HEK293 (cell line): ENCODE measurements around the gene KRT82.
A peak's percentile ranks its signal among the peaks of the same experiment; 100 is the strongest.

ENCODE experiments used
- CTCF ChIA-PET: fragments of 350-600 bp; formaldehyde crosslinking; extraction: SDS; loops from one replicate; lab custom pipeline; 2021; ENCODE audit warnings: antibody characterized with exemption; lab: Yijun Ruan, JAX
- POLR2A ChIA-PET: fragments of 300-600 bp; formaldehyde crosslinking; extraction: SDS; loops from one replicate; lab custom pipeline; 2020; ENCODE audit warnings: antibody characterized with exemption, inconsistent platforms; lab: Yijun Ruan, JAX
- H3K27ac ChIP-seq: fragments of 200-500 bp; sonication (Bioruptor generic); 2 replicates; pipeline ENCODE4 v1.5.1; 2014; ENCODE audit warnings: low read depth, low read length, control low read depth, inconsistent platforms; ENCODE audit errors: extremely low read depth
- H3K36me3 ChIP-seq, 2 experiments: fragments of 200-500 bp in 1 of 2; sonication (Bioruptor generic) in 1 of 2; 1 replicate in 1 of 2; 2 replicates in 1 of 2; pipeline ENCODE4 v1.5.1; 2014 to 2017; ENCODE audit warnings: inconsistent platforms in 2 of 2, low read length in 2 of 2; ENCODE audit not compliant: control insufficient read depth in 2 of 2, insufficient read depth in 1 of 2
- H3K4me1 ChIP-seq: fragments of 200-500 bp; sonication (Bioruptor generic); 2 replicates; pipeline ENCODE4 v1.5.1; 2014; ENCODE audit warnings: mild to moderate bottlenecking, low read length, inconsistent platforms; ENCODE audit not compliant: control insufficient read depth, insufficient read depth
- H3K4me3 ChIP-seq: 2 replicates; pipeline ENCODE4 v1.5.1; 2011; ENCODE audit warnings: low read depth, mild to moderate bottlenecking, control low read depth, low read length, moderate library complexity
- H3K9me3 ChIP-seq: fragments of 200-500 bp; sonication (Bioruptor generic); 2 replicates; pipeline ENCODE4 v1.5.1; 2014; ENCODE audit warnings: low read depth, low read length, inconsistent platforms; ENCODE audit not compliant: control insufficient read depth, insufficient read depth
- EGR2 ChIP-seq: fragments of 450-650 bp; formaldehyde crosslinking; IDR thresholded peaks from 2 replicates; pipeline ENCODE4 v1.5.1; 2016; ENCODE audit warnings: low read depth, missing biosample characterization, missing genetic modification characterization
- FEZF1 ChIP-seq: fragments of 450-650 bp; formaldehyde crosslinking; IDR thresholded peaks from 2 replicates; pipeline ENCODE4 v1.5.1; 2016; ENCODE audit warnings: missing biosample characterization, missing genetic modification characterization
- GLIS2 ChIP-seq: fragments of 450-650 bp; formaldehyde crosslinking; IDR thresholded peaks from 2 replicates; pipeline ENCODE4 v1.5.1; 2016; ENCODE audit warnings: missing biosample characterization, missing genetic modification characterization
- HOXD13 ChIP-seq: sonication (generic); formaldehyde crosslinking; IDR thresholded peaks from 2 replicates; pipeline ENCODE4 v1.8.0; 2022; ENCODE audit warnings: missing genetic modification reagents, borderline replicate concordance
- KLF1 ChIP-seq: fragments of 450-650 bp; formaldehyde crosslinking; IDR thresholded peaks from 2 replicates; pipeline ENCODE4 v1.5.1; 2016; ENCODE audit warnings: missing biosample characterization, missing genetic modification characterization
- KLF8 ChIP-seq: fragments of 450-650 bp; formaldehyde crosslinking; IDR thresholded peaks from 2 replicates; pipeline ENCODE4 v1.5.1; 2016; ENCODE audit warnings: missing biosample characterization, missing genetic modification characterization
- KLF9 ChIP-seq: fragments of 450-650 bp; formaldehyde crosslinking; IDR thresholded peaks from 2 replicates; pipeline ENCODE4 v1.5.1; 2016; ENCODE audit warnings: missing biosample characterization, missing genetic modification characterization, low read depth
- SALL2 ChIP-seq: fragments of 450-650 bp; formaldehyde crosslinking; IDR thresholded peaks from 2 replicates; pipeline ENCODE4 v1.5.0; 2017; ENCODE audit warnings: missing biosample characterization, mild to moderate bottlenecking, missing genetic modification characterization, borderline replicate concordance
- SCRT2 ChIP-seq: fragments of 450-650 bp; formaldehyde crosslinking; IDR thresholded peaks from 2 replicates; pipeline ENCODE4 v1.5.1; 2016; ENCODE audit warnings: missing biosample characterization, missing genetic modification characterization
- ZBTB17 ChIP-seq: fragments of 450-650 bp; formaldehyde crosslinking; IDR thresholded peaks from 2 replicates; pipeline ENCODE4 v1.5.1; 2016; ENCODE audit warnings: missing biosample characterization, missing genetic modification characterization
- ZFHX2 ChIP-seq: fragments of 450-650 bp; formaldehyde crosslinking; conservative IDR thresholded peaks from 2 replicates; pipeline ENCODE4 v1.5.1; 2016; ENCODE audit warnings: missing biosample characterization, missing genetic modification characterization
- ZFP3 ChIP-seq: fragments of 450-650 bp; formaldehyde crosslinking; IDR thresholded peaks from 2 replicates; pipeline ENCODE4 v1.5.1; 2016; ENCODE audit warnings: low read depth, missing biosample characterization, missing genetic modification characterization
- ZFP69B ChIP-seq: fragments of 450-650 bp; formaldehyde crosslinking; IDR thresholded peaks from 2 replicates; pipeline ENCODE4 v1.5.1; 2016; ENCODE audit warnings: missing biosample characterization, missing genetic modification characterization
- ZNF112 ChIP-seq: fragments of 450-650 bp; formaldehyde crosslinking; IDR thresholded peaks from 2 replicates; pipeline ENCODE4 v1.5.0; 2017; ENCODE audit warnings: missing biosample characterization, missing genetic modification characterization
- ZNF146 ChIP-seq: fragments of 450-650 bp; formaldehyde crosslinking; IDR thresholded peaks from 2 replicates; pipeline ENCODE4 v1.5.1; 2016; ENCODE audit warnings: missing biosample characterization, missing genetic modification characterization
- ZNF221 ChIP-seq: fragments of 450-650 bp; formaldehyde crosslinking; IDR thresholded peaks from 2 replicates; pipeline ENCODE4 v1.5.1; 2017; ENCODE audit warnings: missing biosample characterization, missing genetic modification characterization, borderline replicate concordance
- ZNF530 ChIP-seq: fragments of 450-650 bp; formaldehyde crosslinking; IDR thresholded peaks from 2 replicates; pipeline ENCODE4 v1.5.1; 2016; ENCODE audit warnings: low read depth, missing biosample characterization, missing genetic modification characterization
- ZNF571 ChIP-seq: fragments of 450-650 bp; formaldehyde crosslinking; IDR thresholded peaks from 2 replicates; pipeline ENCODE4 v1.5.0; 2017; ENCODE audit warnings: missing biosample characterization, missing genetic modification characterization
- ZSCAN16 ChIP-seq: fragments of 450-650 bp; formaldehyde crosslinking; IDR thresholded peaks from 2 replicates; pipeline ENCODE4 v1.5.1; 2016; ENCODE audit warnings: missing biosample characterization, missing genetic modification characterization
- TF ChIP-seq, protein P1 (sequence below): fragments of 450-650 bp; formaldehyde crosslinking; conservative IDR thresholded peaks from 2 replicates; pipeline ENCODE4 v1.5.1; 2016; ENCODE audit warnings: low read depth, missing biosample characterization, missing genetic modification characterization
- TF ChIP-seq, protein P2 (sequence below): fragments of 450-650 bp; IDR thresholded peaks from 2 replicates; pipeline ENCODE4 v1.5.1; 2018; ENCODE audit warnings: missing biosample characterization, missing genetic modification characterization
- TF ChIP-seq, protein P3 (sequence below): IDR thresholded peaks from 2 replicates; pipeline ENCODE4 v1.6.1; 2011; ENCODE audit warnings: mild to moderate bottlenecking, low read depth, low read length, borderline replicate concordance
- TF ChIP-seq, protein P4 (sequence below): fragments of 450-650 bp; formaldehyde crosslinking; IDR thresholded peaks from 2 replicates; pipeline ENCODE4 v1.5.1; 2016; ENCODE audit warnings: missing biosample characterization, missing genetic modification characterization, low read depth

The KRT82 gene

DNA sequence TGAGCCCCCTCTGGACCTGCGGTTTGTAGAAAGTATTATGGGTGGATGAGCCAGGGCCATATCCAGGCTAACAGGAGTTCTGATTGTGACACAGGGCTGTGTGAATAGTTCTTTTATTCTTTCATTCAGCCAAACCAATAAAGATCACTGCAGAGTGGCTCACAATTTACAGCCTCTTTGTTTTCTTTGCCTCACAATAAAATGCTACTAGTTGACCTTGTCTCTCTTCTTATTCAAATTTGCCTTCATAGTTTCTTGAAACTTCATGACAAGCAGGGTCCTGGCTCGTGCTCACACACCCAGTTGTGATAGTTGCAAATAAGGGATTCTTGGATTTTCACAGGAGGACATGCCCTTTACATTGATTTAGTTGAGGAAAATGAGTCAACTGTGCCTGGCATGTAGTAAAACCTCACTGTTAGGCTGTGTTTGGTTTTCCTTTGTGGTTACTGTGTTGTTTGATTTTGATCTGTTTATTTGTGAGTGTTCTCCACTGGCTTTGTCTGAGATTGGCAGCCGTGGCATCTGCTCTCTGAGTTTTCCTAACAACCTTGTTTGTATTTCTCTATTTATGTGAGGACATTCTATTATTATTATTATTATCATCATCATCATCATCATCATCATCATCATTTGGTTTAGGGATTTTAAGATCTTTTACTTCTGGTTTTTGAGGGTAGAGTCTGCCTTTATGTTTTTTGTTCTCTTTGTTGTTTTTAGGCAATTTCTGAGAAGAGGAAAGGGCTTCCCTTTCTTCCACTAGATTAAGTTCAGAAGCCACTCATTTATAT lies 48.5 kb upstream of the KRT82 start:
- Histone ChIP-seq H3K9me3 (no peaks in the 10 kb centered on the region), H3K27ac (no peak overlapping the region)
- TF ChIP-seq, protein P1, sequence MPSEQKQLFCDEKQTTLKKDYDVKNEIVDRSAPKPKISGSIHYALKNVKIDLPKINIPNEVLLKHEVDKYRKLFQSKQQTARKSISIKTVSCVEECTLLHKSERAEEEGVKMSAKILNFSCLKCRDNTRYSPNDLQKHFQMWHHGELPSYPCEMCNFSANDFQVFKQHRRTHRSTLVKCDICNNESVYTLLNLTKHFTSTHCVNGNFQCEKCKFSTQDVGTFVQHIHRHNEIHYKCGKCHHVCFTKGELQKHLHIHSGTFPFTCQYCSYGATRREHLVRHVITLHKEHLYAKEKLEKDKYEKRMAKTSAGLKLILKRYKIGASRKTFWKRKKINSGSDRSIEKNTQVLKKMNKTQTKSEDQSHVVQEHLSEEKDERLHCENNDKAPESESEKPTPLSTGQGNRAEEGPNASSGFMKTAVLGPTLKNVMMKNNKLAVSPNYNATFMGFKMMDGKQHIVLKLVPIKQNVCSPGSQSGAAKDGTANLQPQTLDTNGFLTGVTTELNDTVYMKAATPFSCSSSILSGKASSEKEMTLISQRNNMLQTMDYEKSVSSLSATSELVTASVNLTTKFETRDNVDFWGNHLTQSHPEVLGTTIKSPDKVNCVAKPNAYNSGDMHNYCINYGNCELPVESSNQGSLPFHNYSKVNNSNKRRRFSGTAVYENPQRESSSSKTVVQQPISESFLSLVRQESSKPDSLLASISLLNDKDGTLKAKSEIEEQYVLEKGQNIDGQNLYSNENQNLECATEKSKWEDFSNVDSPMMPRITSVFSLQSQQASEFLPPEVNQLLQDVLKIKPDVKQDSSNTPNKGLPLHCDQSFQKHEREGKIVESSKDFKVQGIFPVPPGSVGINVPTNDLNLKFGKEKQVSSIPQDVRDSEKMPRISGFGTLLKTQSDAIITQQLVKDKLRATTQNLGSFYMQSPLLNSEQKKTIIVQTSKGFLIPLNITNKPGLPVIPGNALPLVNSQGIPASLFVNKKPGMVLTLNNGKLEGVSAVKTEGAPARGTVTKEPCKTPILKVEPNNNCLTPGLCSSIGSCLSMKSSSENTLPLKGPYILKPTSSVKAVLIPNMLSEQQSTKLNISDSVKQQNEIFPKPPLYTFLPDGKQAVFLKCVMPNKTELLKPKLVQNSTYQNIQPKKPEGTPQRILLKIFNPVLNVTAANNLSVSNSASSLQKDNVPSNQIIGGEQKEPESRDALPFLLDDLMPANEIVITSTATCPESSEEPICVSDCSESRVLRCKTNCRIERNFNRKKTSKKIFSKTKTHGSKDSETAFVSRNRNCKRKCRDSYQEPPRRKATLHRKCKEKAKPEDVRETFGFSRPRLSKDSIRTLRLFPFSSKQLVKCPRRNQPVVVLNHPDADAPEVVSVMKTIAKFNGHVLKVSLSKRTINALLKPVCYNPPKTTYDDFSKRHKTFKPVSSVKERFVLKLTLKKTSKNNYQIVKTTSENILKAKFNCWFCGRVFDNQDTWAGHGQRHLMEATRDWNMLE (tag by site-specific recombination) = no peak
- TF ChIP-seq GLIS2 (tag by site-specific recombination) = no peak
- peak; percentile 63 for TF ChIP-seq ZBTB17 (tag by site-specific recombination)
- no peak for TF ChIP-seq ZFP69B (tag by site-specific recombination)
- TF ChIP-seq, protein P2, sequence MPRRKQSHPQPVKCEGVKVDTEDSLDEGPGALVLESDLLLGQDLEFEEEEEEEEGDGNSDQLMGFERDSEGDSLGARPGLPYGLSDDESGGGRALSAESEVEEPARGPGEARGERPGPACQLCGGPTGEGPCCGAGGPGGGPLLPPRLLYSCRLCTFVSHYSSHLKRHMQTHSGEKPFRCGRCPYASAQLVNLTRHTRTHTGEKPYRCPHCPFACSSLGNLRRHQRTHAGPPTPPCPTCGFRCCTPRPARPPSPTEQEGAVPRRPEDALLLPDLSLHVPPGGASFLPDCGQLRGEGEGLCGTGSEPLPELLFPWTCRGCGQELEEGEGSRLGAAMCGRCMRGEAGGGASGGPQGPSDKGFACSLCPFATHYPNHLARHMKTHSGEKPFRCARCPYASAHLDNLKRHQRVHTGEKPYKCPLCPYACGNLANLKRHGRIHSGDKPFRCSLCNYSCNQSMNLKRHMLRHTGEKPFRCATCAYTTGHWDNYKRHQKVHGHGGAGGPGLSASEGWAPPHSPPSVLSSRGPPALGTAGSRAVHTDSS (tag by site-specific recombination) = peak; percentile 94
- no peak for TF ChIP-seq ZNF146 (tag by site-specific recombination)
- TF ChIP-seq, all 188 proteins: peak for 2
- Histone ChIP-seq H3K36me3 (no peaks in the 10 kb centered on the region), H3K4me1 (peaks cover 3% of the 10 kb centered on the region; the same call in 1 of the 2 replicates), H3K4me3 (no peak overlapping the region)
- CTCF ChIA-PET = interaction anchor here (1.1 kb wide), 1 partner anchor 59 kb away, joined by 3 read pairs; no protein-coding TSS in a partner anchor
- POLR2A ChIA-PET = no interaction called here

DNA sequence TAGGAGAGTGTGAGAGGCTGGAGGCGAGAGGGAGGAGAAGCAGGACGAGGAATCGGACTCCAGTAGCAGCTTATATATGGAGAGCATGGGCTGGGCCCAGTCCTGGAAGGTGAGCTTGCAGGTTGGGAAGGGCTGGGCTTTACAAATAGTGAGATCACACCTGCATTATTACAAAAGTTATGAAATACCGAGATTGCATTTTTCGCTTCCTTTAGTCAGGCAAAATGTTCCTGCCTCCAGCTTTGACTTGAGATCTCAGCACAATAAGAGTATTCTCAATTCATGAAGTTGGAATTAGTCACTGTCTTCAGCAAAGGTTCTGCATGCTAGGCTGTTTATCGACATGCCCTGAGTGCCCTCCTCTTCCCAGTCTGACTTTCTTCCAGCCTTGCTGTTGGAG lies 46.0 kb upstream of the KRT82 start, which contains the start of gene KRT6B:
TSS of gene KRT6B (minus strand) at position 46 of the 400 bp plus-strand sequence. CDS start 68 bp downstream, outside the sequence.
- POLR2A ChIA-PET = no interaction called here
- H3K4me3 ChIP-seq = no peak within 1 kb of the TSS
- TF ChIP-seq SCRT2 (tag by site-specific recombination) (no peak), ZNF112 (tag by site-specific recombination) (no peak), KLF9 (tag by site-specific recombination) (no peak), ZNF571 (no peak), FEZF1 (tag by site-specific recombination) (no peak), KLF8 (tag by site-specific recombination) (no peak), ZFP3 (tag by site-specific recombination) (no peak), KLF1 (no peak), ZNF530 (tag by site-specific recombination) (no peak), HOXD13 (no peak), ZFP69B (tag by site-specific recombination) (no peak), ZNF221 (tag by site-specific recombination) (no peak), SALL2 (tag by site-specific recombination) (no peak), EGR2 (tag by site-specific recombination) (no peak), ZSCAN16 (tag by site-specific recombination) (no peak), ZFHX2 (tag by site-specific recombination) (no peak)
- TF ChIP-seq, protein P3, sequence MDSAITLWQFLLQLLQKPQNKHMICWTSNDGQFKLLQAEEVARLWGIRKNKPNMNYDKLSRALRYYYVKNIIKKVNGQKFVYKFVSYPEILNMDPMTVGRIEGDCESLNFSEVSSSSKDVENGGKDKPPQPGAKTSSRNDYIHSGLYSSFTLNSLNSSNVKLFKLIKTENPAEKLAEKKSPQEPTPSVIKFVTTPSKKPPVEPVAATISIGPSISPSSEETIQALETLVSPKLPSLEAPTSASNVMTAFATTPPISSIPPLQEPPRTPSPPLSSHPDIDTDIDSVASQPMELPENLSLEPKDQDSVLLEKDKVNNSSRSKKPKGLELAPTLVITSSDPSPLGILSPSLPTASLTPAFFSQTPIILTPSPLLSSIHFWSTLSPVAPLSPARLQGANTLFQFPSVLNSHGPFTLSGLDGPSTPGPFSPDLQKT = no peak
- TF ChIP-seq, protein P4, sequence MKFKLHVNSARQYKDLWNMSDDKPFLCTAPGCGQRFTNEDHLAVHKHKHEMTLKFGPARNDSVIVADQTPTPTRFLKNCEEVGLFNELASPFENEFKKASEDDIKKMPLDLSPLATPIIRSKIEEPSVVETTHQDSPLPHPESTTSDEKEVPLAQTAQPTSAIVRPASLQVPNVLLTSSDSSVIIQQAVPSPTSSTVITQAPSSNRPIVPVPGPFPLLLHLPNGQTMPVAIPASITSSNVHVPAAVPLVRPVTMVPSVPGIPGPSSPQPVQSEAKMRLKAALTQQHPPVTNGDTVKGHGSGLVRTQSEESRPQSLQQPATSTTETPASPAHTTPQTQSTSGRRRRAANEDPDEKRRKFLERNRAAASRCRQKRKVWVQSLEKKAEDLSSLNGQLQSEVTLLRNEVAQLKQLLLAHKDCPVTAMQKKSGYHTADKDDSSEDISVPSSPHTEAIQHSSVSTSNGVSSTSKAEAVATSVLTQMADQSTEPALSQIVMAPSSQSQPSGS (tag by site-specific recombination) = no peak
- TF ChIP-seq, all 188 proteins: peak for 0
- no peaks in the 10 kb centered on the region for H3K36me3 ChIP-seq
- H3K4me1 ChIP-seq = peaks cover 3% of the 10 kb centered on the region; the same call in 1 of the 2 replicates
- no peaks in the 10 kb centered on the region for H3K9me3 ChIP-seq
- CTCF ChIA-PET = no interaction called here
- H3K27ac ChIP-seq = no peak within 1 kb of the TSS
